Measurements from ENCODE around the gene ASB6.

The ASB6 gene

DNA sequence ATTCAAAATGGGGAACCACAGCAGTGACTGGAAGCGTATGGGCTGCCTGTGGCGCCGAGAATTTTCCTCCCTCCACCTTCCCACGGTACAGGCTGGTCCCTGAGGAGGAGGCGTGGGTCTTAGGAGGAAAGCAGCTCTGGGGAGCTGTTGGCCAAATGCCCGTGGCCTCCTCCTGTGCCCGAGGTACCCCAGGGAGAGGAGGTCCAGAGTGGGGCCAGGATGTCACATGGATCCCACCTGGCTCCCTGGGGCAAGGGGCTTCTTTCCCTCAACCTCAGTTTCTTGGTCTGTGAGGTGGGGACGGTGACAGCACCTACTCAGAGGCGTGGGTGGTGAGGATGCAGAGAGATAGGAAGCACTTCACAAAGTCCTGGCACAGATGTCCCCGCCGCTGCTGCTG, 40.0 kb upstream of the ASB6 start:
- no peak overlapping the region for H3K14ac ChIP-seq (ENCODE audit: low read length in 2 of 2)
- no peak overlapping the region for H2BK120ac ChIP-seq (ENCODE audit: low read depth, low read length)
- H3K4ac ChIP-seq (ENCODE audit: low read depth in 1 of 2, low read length in 2 of 2), result no peak overlapping the region
- H3K18ac ChIP-seq (ENCODE audit: low read depth in 1 of 2, low read length in 2 of 2), result no peak overlapping the region
- H2AK5ac ChIP-seq (ENCODE audit: low read length, severe bottlenecking), result no peak overlapping the region
- peaks cover 0 to 43% of the 10 kb centered on the region in 2 experiments for H3K27me3 ChIP-seq (ENCODE audit: control insufficient read depth in 1 of 2, insufficient read depth in 1 of 2, low read length in 2 of 2)
- no peak overlapping the region for H3K9ac ChIP-seq (ENCODE audit: low read length)
- H3K9me3 ChIP-seq (ENCODE audit: control insufficient read depth, low read length), result no peaks in the 10 kb centered on the region
- H3K36me3 ChIP-seq (ENCODE audit: control insufficient read depth in 1 of 2, insufficient read depth in 2 of 2, low read depth in 1 of 2, low read length in 2 of 2), result peaks cover 0 to 3% of the 10 kb centered on the region in 2 experiments
- 86% methylated on average over 9 of the region's 11 CpGs for WGBS
- H3K4me1 ChIP-seq (ENCODE audit: control insufficient read depth, insufficient read depth, low read depth, low read length), result peaks cover 3% of the 10 kb centered on the region
- no peak overlapping the region for H2BK5ac ChIP-seq (ENCODE audit: low read depth, low read length, poor library complexity, severe bottlenecking)
- no peak overlapping the region for H2BK15ac ChIP-seq (ENCODE audit: low read depth, poor library complexity, severe bottlenecking)
- H3K23ac ChIP-seq (ENCODE audit: low read length in 2 of 2), result no peak overlapping the region
- H4K91ac ChIP-seq (ENCODE audit: low read length), result no peak overlapping the region
- no peak overlapping the region for H3K4me3 ChIP-seq (ENCODE audit: insufficient read depth in 1 of 2, low read depth in 1 of 2, low read length in 2 of 2)
- H3K79me1 ChIP-seq (replicated peaks; ENCODE audit: low read length, poor library complexity, severe bottlenecking), result no peaks in the 10 kb centered on the region
- H4K8ac ChIP-seq (ENCODE audit: low read length), result no peak overlapping the region
- no peak overlapping the region for H3K27ac ChIP-seq (ENCODE audit: low read length, poor library complexity, severe bottlenecking)
- no peak overlapping the region for H2AFZ ChIP-seq (ENCODE audit: low read depth, low read length)
- H3K4me2 ChIP-seq (ENCODE audit: low read length, poor library complexity, severe bottlenecking), result no peak overlapping the region
- no peak overlapping the region for H2BK12ac ChIP-seq (ENCODE audit: low read length in 2 of 2)
- DNase-seq, result no peak

DNA sequence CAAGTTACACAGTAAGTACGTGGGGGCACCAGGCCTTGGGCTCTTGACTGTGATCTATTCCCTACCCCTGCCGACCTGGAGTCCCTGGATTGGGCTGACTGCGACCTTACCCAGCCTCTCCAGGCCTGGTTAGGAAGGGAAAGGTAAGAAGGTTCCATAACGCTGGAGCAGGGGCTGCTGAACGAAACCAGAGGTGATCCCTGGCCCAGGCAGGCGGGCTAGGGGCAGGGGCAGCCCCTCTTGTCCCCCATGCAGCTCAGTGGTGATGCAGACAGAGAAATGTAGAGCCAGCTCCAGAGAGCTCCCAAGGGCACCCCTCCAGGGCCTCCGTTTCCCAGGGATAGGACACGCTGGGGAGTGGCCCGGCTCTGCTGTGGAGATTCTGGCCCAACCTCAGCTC, 37.6 kb upstream of the ASB6 start:
- H2AK5ac ChIP-seq (ENCODE audit: low read length, severe bottlenecking), result no peak overlapping the region

DNA sequence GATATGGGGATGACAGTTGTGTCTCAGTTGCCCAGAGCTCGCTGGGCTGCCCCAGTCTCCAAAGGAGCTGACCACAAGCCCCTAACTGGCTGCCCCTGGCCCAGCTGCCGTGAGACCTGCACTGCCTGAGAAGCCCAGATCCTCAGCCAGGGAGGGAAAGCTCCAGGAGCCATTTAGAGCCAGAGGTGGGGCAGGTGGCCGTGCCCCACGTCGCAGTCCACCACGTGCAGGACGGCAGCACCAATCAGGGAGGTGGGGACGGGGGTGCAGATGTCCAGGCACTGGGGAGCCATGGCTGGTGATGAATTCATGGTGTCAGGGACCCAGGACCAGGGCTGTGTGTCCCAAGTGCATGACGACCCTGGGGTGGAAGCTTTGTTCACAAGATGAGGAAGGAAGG, 36.9 kb upstream of the ASB6 start:
- no peaks in the 10 kb centered on the region for H3K9me3 ChIP-seq (ENCODE audit: control insufficient read depth, low read length)
- peak overlapping the region; percentile 60 for H4K91ac ChIP-seq (ENCODE audit: low read length)
- 81% methylated on average over 9 of the region's 9 CpGs for WGBS
- H3K18ac ChIP-seq (ENCODE audit: low read depth in 1 of 2, low read length in 2 of 2), result no peak overlapping the region
- H3K4ac ChIP-seq (ENCODE audit: low read depth in 1 of 2, low read length in 2 of 2), result no peak overlapping the region
- H2BK12ac ChIP-seq (ENCODE audit: low read length in 2 of 2), result no peak overlapping the region
- H4K8ac ChIP-seq (ENCODE audit: low read length), result no peak overlapping the region
- no peak overlapping the region for H3K14ac ChIP-seq (ENCODE audit: low read length in 2 of 2)
- no peak overlapping the region for H3K4me2 ChIP-seq (ENCODE audit: low read length, poor library complexity, severe bottlenecking)
- DNase-seq, result no peak
- peaks cover 0 to 72% of the 10 kb centered on the region in 2 experiments for H3K27me3 ChIP-seq (ENCODE audit: control insufficient read depth in 1 of 2, insufficient read depth in 1 of 2, low read length in 2 of 2)
- H2BK120ac ChIP-seq (ENCODE audit: low read depth, low read length), result no peak overlapping the region
- H2BK15ac ChIP-seq (ENCODE audit: low read depth, poor library complexity, severe bottlenecking), result no peak overlapping the region
- no peaks in the 10 kb centered on the region for H3K36me3 ChIP-seq (ENCODE audit: control insufficient read depth in 1 of 2, insufficient read depth in 2 of 2, low read depth in 1 of 2, low read length in 2 of 2)
- no peak overlapping the region for H3K27ac ChIP-seq (ENCODE audit: low read length, poor library complexity, severe bottlenecking)
- H3K4me1 ChIP-seq (ENCODE audit: control insufficient read depth, insufficient read depth, low read depth, low read length), result peaks cover under 1% of the 10 kb centered on the region
- no peak overlapping the region for H3K9ac ChIP-seq (ENCODE audit: low read length)
- no peak overlapping the region for H2AFZ ChIP-seq (ENCODE audit: low read depth, low read length)
- H3K23ac ChIP-seq (ENCODE audit: low read length in 2 of 2), result no peak overlapping the region
- H2AK5ac ChIP-seq (ENCODE audit: low read length, severe bottlenecking), result no peak overlapping the region
- no peak overlapping the region for H3K4me3 ChIP-seq (ENCODE audit: insufficient read depth in 1 of 2, low read depth in 1 of 2, low read length in 2 of 2)
- H2BK5ac ChIP-seq (ENCODE audit: low read depth, low read length, poor library complexity, severe bottlenecking), result no peak overlapping the region
- H3K79me1 ChIP-seq (replicated peaks; ENCODE audit: low read length, poor library complexity, severe bottlenecking), result no peaks in the 10 kb centered on the region

More for the DNA sequence above, 37.6 kb upstream of the ASB6 start:
- no peak overlapping the region for H2BK15ac ChIP-seq (ENCODE audit: low read depth, poor library complexity, severe bottlenecking)
- no peak overlapping the region for H3K23ac ChIP-seq (ENCODE audit: low read length in 2 of 2)
- no peak overlapping the region for H2BK12ac ChIP-seq (ENCODE audit: low read length in 2 of 2)
- no peaks in the 10 kb centered on the region for H3K79me1 ChIP-seq (replicated peaks; ENCODE audit: low read length, poor library complexity, severe bottlenecking)
- no peaks in the 10 kb centered on the region for H3K9me3 ChIP-seq (ENCODE audit: control insufficient read depth, low read length)
- DNase-seq, result no peak
- H2BK120ac ChIP-seq (ENCODE audit: low read depth, low read length), result no peak overlapping the region
- H4K8ac ChIP-seq (ENCODE audit: low read length), result no peak overlapping the region
- no peaks in the 10 kb centered on the region for H3K4me1 ChIP-seq (ENCODE audit: control insufficient read depth, insufficient read depth, low read depth, low read length)
- no peak overlapping the region for H3K4ac ChIP-seq (ENCODE audit: low read depth in 1 of 2, low read length in 2 of 2)
- H3K27ac ChIP-seq (ENCODE audit: low read length, poor library complexity, severe bottlenecking), result no peak overlapping the region
- H4K91ac ChIP-seq (ENCODE audit: low read length), result no peak overlapping the region
- no peak overlapping the region for H3K4me2 ChIP-seq (ENCODE audit: low read length, poor library complexity, severe bottlenecking)
- H3K18ac ChIP-seq (ENCODE audit: low read depth in 1 of 2, low read length in 2 of 2), result no peak overlapping the region
- no peak overlapping the region for H3K9ac ChIP-seq (ENCODE audit: low read length)
- peaks cover 0 to under 1% of the 10 kb centered on the region in 2 experiments for H3K36me3 ChIP-seq (ENCODE audit: control insufficient read depth in 1 of 2, insufficient read depth in 2 of 2, low read depth in 1 of 2, low read length in 2 of 2)
- no peak overlapping the region for H2AFZ ChIP-seq (ENCODE audit: low read depth, low read length)
- no peak overlapping the region for H2BK5ac ChIP-seq (ENCODE audit: low read depth, low read length, poor library complexity, severe bottlenecking)
- no peak overlapping the region for H3K4me3 ChIP-seq (ENCODE audit: insufficient read depth in 1 of 2, low read depth in 1 of 2, low read length in 2 of 2)
- 66% methylated on average over 9 of the region's 9 CpGs for WGBS
- H3K27me3 ChIP-seq (ENCODE audit: control insufficient read depth in 1 of 2, insufficient read depth in 1 of 2, low read length in 2 of 2), result peaks cover 0 to 67% of the 10 kb centered on the region in 2 experiments
- peak overlapping the region in 1 of 2 experiments; percentile 7 for H3K14ac ChIP-seq (ENCODE audit: low read length in 2 of 2)

DNA sequence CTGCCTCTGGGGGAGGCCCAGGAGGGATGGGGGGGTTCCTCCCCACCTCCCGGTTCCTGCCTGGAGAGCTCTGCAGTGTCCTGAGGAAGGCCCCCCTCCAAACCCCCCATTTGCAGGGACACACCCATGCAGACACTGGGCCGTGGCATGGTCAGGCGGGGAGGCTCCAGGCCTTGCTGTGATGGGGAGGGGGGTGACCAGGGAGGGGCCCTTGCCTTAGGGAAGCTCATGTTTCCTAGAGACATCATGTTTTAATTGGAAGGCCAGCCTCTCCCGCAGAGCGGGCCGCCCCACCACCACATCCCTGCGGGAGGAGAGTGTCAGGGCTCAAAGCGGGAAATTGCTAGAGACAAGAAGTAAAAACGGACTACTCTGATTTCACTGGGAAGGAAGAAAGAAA, 35.5 kb upstream of the ASB6 start:
- peaks cover 0 to 81% of the 10 kb centered on the region in 2 experiments for H3K27me3 ChIP-seq (ENCODE audit: control insufficient read depth in 1 of 2, insufficient read depth in 1 of 2, low read length in 2 of 2)
- peaks cover 2% of the 10 kb centered on the region for H3K4me1 ChIP-seq (ENCODE audit: control insufficient read depth, insufficient read depth, low read depth, low read length)
- no peak for DNase-seq
- H2BK12ac ChIP-seq (ENCODE audit: low read length in 2 of 2), result no peak overlapping the region
- no peak overlapping the region for H3K4me2 ChIP-seq (ENCODE audit: low read length, poor library complexity, severe bottlenecking)
- H3K18ac ChIP-seq (ENCODE audit: low read depth in 1 of 2, low read length in 2 of 2), result no peak overlapping the region
- H3K4me3 ChIP-seq (ENCODE audit: insufficient read depth in 1 of 2, low read depth in 1 of 2, low read length in 2 of 2), result peak overlapping the region in 1 of 2 experiments; percentile 59
- no peak overlapping the region for H3K23ac ChIP-seq (ENCODE audit: low read length in 2 of 2)
- H4K91ac ChIP-seq (ENCODE audit: low read length), result no peak overlapping the region
- H3K14ac ChIP-seq (ENCODE audit: low read length in 2 of 2), result no peak overlapping the region
- H3K36me3 ChIP-seq (ENCODE audit: control insufficient read depth in 1 of 2, insufficient read depth in 2 of 2, low read depth in 1 of 2, low read length in 2 of 2), result no peaks in the 10 kb centered on the region
- no peak overlapping the region for H2AK5ac ChIP-seq (ENCODE audit: low read length, severe bottlenecking)
- H2BK5ac ChIP-seq (ENCODE audit: low read depth, low read length, poor library complexity, severe bottlenecking), result no peak overlapping the region
- no peak overlapping the region for H3K27ac ChIP-seq (ENCODE audit: low read length, poor library complexity, severe bottlenecking)
- H3K9ac ChIP-seq (ENCODE audit: low read length), result peak overlapping the region; percentile 75
- no peak overlapping the region for H4K8ac ChIP-seq (ENCODE audit: low read length)
- H2BK15ac ChIP-seq (ENCODE audit: low read depth, poor library complexity, severe bottlenecking), result peak overlapping the region; percentile 92
- 59% methylated on average over 8 of the region's 9 CpGs for WGBS
- no peaks in the 10 kb centered on the region for H3K79me1 ChIP-seq (replicated peaks; ENCODE audit: low read length, poor library complexity, severe bottlenecking)
- no peak overlapping the region for H2AFZ ChIP-seq (ENCODE audit: low read depth, low read length)
- H3K9me3 ChIP-seq (ENCODE audit: control insufficient read depth, low read length), result no peaks in the 10 kb centered on the region
- no peak overlapping the region for H3K4ac ChIP-seq (ENCODE audit: low read depth in 1 of 2, low read length in 2 of 2)
- H2BK120ac ChIP-seq (ENCODE audit: low read depth, low read length), result no peak overlapping the region

Data from mesenchymal stem cell (in vitro differentiated cells and primary cell).